Stimulated activated CD4-positive, alpha-beta T cell treated with anti-CD3 and anti-CD28 coated beads, Interleukin-12 subunit alpha, Interleukin-12 subunit beta, amount 100 ng/mL, for 24 hours (primary cell): ENCODE data around the gene HNF4A.
"Not testable (repeated sequence)": the region's sequence is repeated elsewhere in the genome, so short reads cannot be mapped to it uniquely, and the experiment has no call there.

ENCODE experiments used
- DNase-seq, 2 experiments: peaks; one replicate each; pipeline ENCODE4 v3.0.0-alpha.2; 2020; ENCODE audit warnings: low read depth in 2 of 2

HNF4A gene

GRCh38 chr20:44345147-44345546, 10.4 kb upstream of the HNF4A start:
- no peak for DNase-seq

GRCh38 chr20:44345941-44346340, 9.6 kb upstream of the HNF4A start:
- not testable (repeated sequence) for DNase-seq

GRCh38 chr20:44348168-44348659, 7.3 kb upstream of the HNF4A start:
- DNase-seq: no peak

- no peak for DNase-seq
These were observed 6.2 kb upstream of the HNF4A start for GRCh38 chr20:44349349-44349748.

GRCh38 chr20:44350567-44350966, 4.9 kb upstream of the HNF4A start:
- no peak for DNase-seq

GRCh38 chr20:44354979-44355497, 461 bp upstream of the HNF4A start:
- no peak for DNase-seq

- DNase-seq: no peak
These were observed 839 bp downstream of the HNF4A start for GRCh38 chr20:44356353-44356723.

- no peak for DNase-seq
These were observed 1.5 kb downstream of the HNF4A start for GRCh38 chr20:44357020-44357419.

- no peak for DNase-seq
These were observed 2.1 kb downstream of the HNF4A start for GRCh38 chr20:44357555-44358125.

- no peak for DNase-seq
These were observed 3.3 kb downstream of the HNF4A start for GRCh38 chr20:44358776-44359175.

GRCh38 chr20:44360221-44360620, 4.7 kb downstream of the HNF4A start:
- DNase-seq: no peak

GRCh38 chr20:44361021-44361420, 5.5 kb downstream of the HNF4A start:
- DNase-seq: no peak

- no peak for DNase-seq
These were observed 7.0 kb downstream of the HNF4A start for GRCh38 chr20:44362466-44362940.

GRCh38 chr20:44364068-44364467, 8.6 kb downstream of the HNF4A start:
- DNase-seq: no peak

- DNase-seq: no peak
These were observed 9.3 kb downstream of the HNF4A start for GRCh38 chr20:44364780-44365179.

- no peak for DNase-seq
These were observed 12.2 kb downstream of the HNF4A start for GRCh38 chr20:44367746-44368145.

GRCh38 chr20:44370639-44371218, 15.2 kb downstream of the HNF4A start:
- no peak for DNase-seq

- no peak for DNase-seq
These were observed 27.1 kb downstream of the HNF4A start for GRCh38 chr20:44382641-44383040.

GRCh38 chr20:44384423-44385027, 29.0 kb downstream of the HNF4A start:
- peak; percentile 60 to 84 for DNase-seq

- peak; percentile 47 to 75 for DNase-seq
These were observed 33.0 kb downstream of the HNF4A start for GRCh38 chr20:44388466-44389023.

- DNase-seq: no peak
These were observed 34.4 kb downstream of the HNF4A start for GRCh38 chr20:44389871-44390270.

GRCh38 chr20:44390280-44390679, 34.8 kb downstream of the HNF4A start:
- DNase-seq: no peak
